Measurements from ENCODE around the gene DNAH6.
"Not testable (repeated sequence)": the region's sequence is repeated elsewhere in the genome, so short reads cannot be mapped to it uniquely, and the experiment has no call there.

DNAH6 gene

DNA sequence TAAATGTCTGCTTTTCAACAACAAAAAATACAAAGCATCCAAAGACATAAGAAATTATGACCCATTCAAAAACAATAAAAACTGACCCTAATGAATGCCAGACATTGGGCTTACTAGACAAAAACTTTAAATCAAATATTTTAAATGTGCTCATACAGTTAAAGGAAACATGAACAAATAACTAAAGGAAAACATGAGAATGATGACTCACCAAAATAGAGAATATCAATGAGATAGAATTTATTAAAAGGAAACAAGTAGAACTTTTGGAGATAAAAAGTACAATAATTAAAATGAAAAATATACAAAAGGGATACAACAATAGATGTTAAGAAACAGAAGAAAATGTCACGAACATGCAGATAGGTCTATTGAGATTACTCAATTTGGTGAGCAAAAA lies 254.0 kb downstream of the DNAH6 start:
- no peak for TF ChIP-seq CTCF (conservative IDR thresholded peaks at IDR 0.05; ENCODE audit: low read depth, low read length)
- DNase-seq (ENCODE audit: low read depth): no peak
- H3K4me3 ChIP-seq (ENCODE audit: low read depth, low read length): no peak overlapping the region

GRCh38 chr2:84771251-84771650 lies 255.0 kb downstream of the DNAH6 start:
- no peak overlapping the region for H3K4me3 ChIP-seq (ENCODE audit: low read depth, low read length)
- no peak for DNase-seq (ENCODE audit: low read depth)
- TF ChIP-seq CTCF (conservative IDR thresholded peaks at IDR 0.05; ENCODE audit: low read depth, low read length): no peak

DNA sequence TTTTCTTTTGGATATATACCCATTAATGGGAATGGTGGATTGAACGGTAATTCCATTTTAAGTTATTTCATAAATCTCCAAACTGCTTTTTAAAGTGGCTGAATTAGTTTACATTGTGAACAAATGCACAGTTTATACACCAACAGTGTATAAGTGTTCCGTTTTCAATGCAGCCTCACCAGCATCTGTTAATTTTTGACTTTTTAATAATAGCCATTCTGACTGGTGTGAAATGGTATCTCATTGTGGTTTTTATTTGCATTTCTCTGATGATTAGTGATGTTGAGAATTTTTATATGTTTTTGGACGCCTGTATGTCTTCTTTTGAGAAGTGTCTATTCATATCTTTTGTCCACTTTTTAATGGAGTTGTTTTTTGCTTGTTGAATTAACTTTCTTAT lies 257.3 kb downstream of the DNAH6 start:
- not testable (repeated sequence) for DNase-seq (ENCODE audit: low read depth); H3K4me3 ChIP-seq (ENCODE audit: low read depth, low read length)

DNA sequence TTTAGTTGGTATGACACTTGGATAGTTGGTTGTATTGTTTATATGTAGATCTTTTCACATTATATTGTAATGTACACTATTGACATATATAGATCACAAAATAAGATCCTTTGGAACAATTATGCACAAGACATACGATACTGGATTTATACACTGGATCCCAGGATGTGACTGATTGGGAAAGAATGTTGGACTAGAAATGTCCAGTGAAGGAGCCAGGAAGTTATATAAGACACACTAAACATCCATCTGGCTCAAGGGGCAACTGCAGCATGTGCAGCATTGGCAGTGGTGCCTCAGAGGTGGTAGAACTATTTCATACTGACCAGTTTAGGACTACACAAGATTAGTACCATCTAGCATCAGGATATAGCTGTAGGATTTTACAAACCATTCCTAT lies 259.7 kb downstream of the DNAH6 start:
- H3K4me3 ChIP-seq (ENCODE audit: low read depth, low read length): no peak overlapping the region
- no peak for TF ChIP-seq CTCF (conservative IDR thresholded peaks at IDR 0.05; ENCODE audit: low read depth, low read length)
- DNase-seq (ENCODE audit: low read depth): no peak

- no peak for TF ChIP-seq CTCF (conservative IDR thresholded peaks at IDR 0.05; ENCODE audit: low read depth, low read length)
- no peak overlapping the region for H3K4me3 ChIP-seq (ENCODE audit: low read depth, low read length)
- DNase-seq (ENCODE audit: low read depth): no peak
Observed at GRCh38 chr2:84778911-84779690, 262.8 kb downstream of the DNAH6 start.

GRCh38 chr2:84779781-84780180 lies 263.5 kb downstream of the DNAH6 start:
- no peak for TF ChIP-seq CTCF (conservative IDR thresholded peaks at IDR 0.05; ENCODE audit: low read depth, low read length)
- no peak overlapping the region for H3K4me3 ChIP-seq (ENCODE audit: low read depth, low read length)
- no peak for DNase-seq (ENCODE audit: low read depth)

DNA sequence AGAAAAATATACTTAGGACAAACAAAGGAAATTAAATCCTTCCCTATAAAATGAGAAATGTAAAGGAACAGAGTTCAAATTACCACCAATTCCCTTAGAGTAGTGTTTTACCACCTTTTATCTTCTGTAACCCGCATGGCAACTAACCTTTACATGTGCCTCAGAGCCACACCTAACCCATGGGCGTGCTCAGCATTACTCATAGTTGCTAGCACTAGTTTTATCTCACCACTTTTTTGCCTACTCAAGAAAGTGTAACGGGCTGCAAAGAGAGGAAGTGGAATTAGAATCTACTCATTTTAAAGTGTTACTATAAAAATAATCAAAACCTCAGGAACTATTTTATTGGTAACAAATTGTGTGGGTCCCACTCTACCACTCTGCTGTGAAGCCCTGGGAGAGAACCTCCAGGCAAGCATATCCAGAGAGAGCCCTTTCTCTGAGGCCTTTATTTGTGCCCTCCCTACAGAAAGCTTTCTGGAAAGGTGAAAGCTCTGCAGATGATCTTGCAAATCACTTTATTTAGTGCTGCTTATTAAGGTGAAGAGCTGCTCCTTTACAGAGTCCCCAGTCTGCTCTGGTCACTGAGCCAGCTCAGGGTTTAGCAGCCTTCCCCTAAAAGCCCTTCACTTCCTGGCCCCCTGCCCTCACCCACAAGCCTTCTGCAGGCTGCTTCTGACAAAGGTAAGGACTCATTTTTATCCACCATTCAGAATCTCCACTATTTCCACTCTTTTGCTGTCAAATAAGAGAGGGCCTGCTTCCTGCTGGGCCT lies 265.8 kb downstream of the DNAH6 start:
- DNase-seq (ENCODE audit: low read depth): peak; percentile 26
- no peak for TF ChIP-seq CTCF (conservative IDR thresholded peaks at IDR 0.05; ENCODE audit: low read depth, low read length)
- H3K4me3 ChIP-seq (ENCODE audit: low read depth, low read length): no peak overlapping the region
